BJ (cell line): ENCODE measurements around the gene FAM50A. TPM values are rescaled to one million over a fixed set of nuclear protein-coding genes. Genes with fewer than 3 reads are reported as not detected.

Source experiments
- CTCF ChIA-PET: fragments of 350-600 bp; formaldehyde crosslinking; extraction: SDS; loops from one replicate; lab custom pipeline; 2021; ENCODE audit warnings: antibody characterized with exemption, inconsistent platforms; lab: Yijun Ruan, JAX
- POLR2A ChIA-PET: fragments of 300-600 bp; sonication (Branson Sonifier 250); formaldehyde crosslinking; extraction: SDS; loops from one replicate; lab custom pipeline; 2021; ENCODE audit warnings: antibody characterized with exemption; lab: Charles Lee
- DNase-seq: peaks from one replicate; pipeline ENCODE4 v3.0.0-alpha.2; 2011; ENCODE audit warnings: low read depth
- H3K27me3 ChIP-seq: 2 replicates; pipeline ENCODE4 v1.6.0; 2011; ENCODE audit warnings: low read length; ENCODE audit not compliant: control insufficient read depth, insufficient read depth
- H3K36me3 ChIP-seq: 2 replicates; pipeline ENCODE4 v1.5.1; 2011; ENCODE audit warnings: low read length; ENCODE audit not compliant: control insufficient read depth, insufficient read depth
- H3K4me3 ChIP-seq: 2 replicates; pipeline ENCODE4 v1.5.1; 2011; ENCODE audit warnings: low read depth, mild to moderate bottlenecking, control low read depth, low read length
- CTCF ChIP-seq: IDR thresholded peaks from 2 replicates; pipeline ENCODE4 v1.5.1; 2011; ENCODE audit warnings: low read depth, mild to moderate bottlenecking, control low read depth, inconsistent platforms, low read length, moderate library complexity; ENCODE audit not compliant: insufficient read depth
- polyA plus RNA-seq: library from polyadenylated mRNA; depleted of rRNA; stranded (reverse); fragments of >200 nt; gene quantifications from 2 replicates; pipeline ENCODE4 v1.2.3, GENCODE V29; 2011

FAM50A gene
- polyA plus RNA-seq, 1 experiment: 74.8 TPM

GRCh38 chrX:154417157-154417556 is 26.8 kb upstream of the FAM50A start:
- no peaks in the 10 kb centered on the region for H3K27me3 ChIP-seq
- DNase-seq: no peak
- no peaks in the 10 kb centered on the region; the same call in 1 of the 2 replicates for H3K36me3 ChIP-seq
- no peak overlapping the region for H3K4me3 ChIP-seq
- no peak for TF ChIP-seq CTCF
- ChIA-PET CTCF (no interaction called here), POLR2A (no interaction called here)

GRCh38 chrX:154419189-154419588 is 24.8 kb upstream of the FAM50A start:
- POLR2A ChIA-PET: no interaction called here
- Histone ChIP-seq H3K4me3 (no peak overlapping the region), H3K36me3 (no peaks in the 10 kb centered on the region; the same call in 1 of the 2 replicates), H3K27me3 (no peaks in the 10 kb centered on the region)
- no peak for TF ChIP-seq CTCF
- no peak for DNase-seq
- CTCF ChIA-PET: no interaction called here

GRCh38 chrX:154419688-154420401 is 24.1 kb upstream of the FAM50A start:
- CTCF ChIA-PET: no interaction called here
- no peak overlapping the region for H3K4me3 ChIP-seq
- DNase-seq: no peak
- TF ChIP-seq CTCF: no peak
- no peaks in the 10 kb centered on the region for H3K27me3 ChIP-seq
- no peaks in the 10 kb centered on the region; the same call in 1 of the 2 replicates for H3K36me3 ChIP-seq
- POLR2A ChIA-PET: no interaction called here

GRCh38 chrX:154420402-154420756 is 23.6 kb upstream of the FAM50A start:
- H3K36me3 ChIP-seq: no peaks in the 10 kb centered on the region; the same call in 1 of the 2 replicates
- ChIA-PET CTCF (interaction anchor here (1.5 kb wide), 1 partner anchor 13 kb away, joined by 3 read pairs; no protein-coding TSS in a partner anchor), POLR2A (no interaction called here)
- H3K27me3 ChIP-seq: no peaks in the 10 kb centered on the region
- no peak overlapping the region for H3K4me3 ChIP-seq
- no peak for DNase-seq
- TF ChIP-seq CTCF: no peak

- ChIA-PET POLR2A (no interaction called here), CTCF (interaction anchor here (1.1 kb wide), 1 partner anchor 15 kb away, joined by 3 read pairs; no protein-coding TSS in a partner anchor)
- Histone ChIP-seq H3K36me3 (peaks cover under 1% of the 10 kb centered on the region; the same call in 1 of the 2 replicates), H3K27me3 (no peaks in the 10 kb centered on the region), H3K4me3 (no peak overlapping the region)
- no peak for TF ChIP-seq CTCF
- no peak for DNase-seq
Measured at GRCh38 chrX:154426916-154427770, 16.8 kb upstream of the FAM50A start.
